Heart left ventricle (tissue), 16 donors: ENCODE data around the gene MALRD1. TPM values are rescaled to one million over a fixed set of nuclear protein-coding genes. Genes with fewer than 3 reads are reported as not detected.

ENCODE experiments used
- ATAC-seq, 4 donors: fragments of 200-7000 bp; cut with Tn5 transposase; one replicate each; pipeline ENCODE4 v1.9.1; 2020 to 2022; ENCODE audit warnings: moderate library complexity in 4 of 4, mild to moderate bottlenecking in 3 of 4, moderate number of reproducible peaks in 1 of 4
- DNase-seq, 5 donors: peaks; one replicate each; pipeline ENCODE4 v3.0.0-alpha.2; 2020
- H3K27ac ChIP-seq, 12 donors: fragments of 200-600 bp; sonication (generic) in 4 of 12; one replicate each; pipeline versions ENCODE4 v1.5.0 to v1.8.0; 2016 to 2022; ENCODE audit warnings: mild to moderate bottlenecking in 2 of 12
- H3K27me3 ChIP-seq, 9 donors: fragments of 200-600 bp; sonication (generic) in 2 of 9; one replicate each; pipeline versions ENCODE4 v1.5.1 to v1.8.0; 2016 to 2022; ENCODE audit warnings: mild to moderate bottlenecking in 3 of 9
- H3K36me3 ChIP-seq, 9 donors: fragments of 200-600 bp; sonication (generic) in 2 of 9; one replicate each; pipeline versions ENCODE4 v1.5.0 to v1.8.0; 2018 to 2022; ENCODE audit warnings: mild to moderate bottlenecking in 2 of 9
- H3K4me1 ChIP-seq, 12 donors: fragments of 200-600 bp; sonication (generic) in 4 of 12; one replicate each; pipeline versions ENCODE4 v1.5.0 to v1.8.0; 2016 to 2022; ENCODE audit warnings: mild to moderate bottlenecking in 3 of 12
- H3K4me3 ChIP-seq, 12 donors: fragments of 200-600 bp; sonication (generic) in 4 of 12; one replicate each; pipeline versions ENCODE4 v1.5.0 to v1.8.0; 2017 to 2022; ENCODE audit warnings: mild to moderate bottlenecking in 9 of 12, moderate library complexity in 4 of 12
- H3K9me3 ChIP-seq, 12 donors: fragments of 200-600 bp; sonication (generic) in 4 of 12; one replicate each; pipeline versions ENCODE4 v1.5.0 to v1.8.0; 2016 to 2022; ENCODE audit warnings: mild to moderate bottlenecking in 1 of 12
- POLR2A ChIP-seq, 2 donors: fragments of 450-650 bp; IDR thresholded peaks; one replicate each; pipeline ENCODE4 v1.6.1; 2017; ENCODE audit warnings: antibody characterized with exemption in 2 of 2, mild to moderate bottlenecking in 2 of 2, moderate library complexity in 2 of 2
- WGBS, 4 donors: extraction: QIAGEN DNeasy Blood & Tissue Kit in 2 of 4; methylation state at CpG; one replicate each; pipeline versions ENCODE4 v1.1.5 to v1.1.7; 2013 to 2018; 5-methylcytosine and 5-hydroxymethylcytosine counted together
- intact Hi-C, 10 donors: fragments of 100-400 bp; cut with DNase I; formaldehyde crosslinking; loops; one replicate each; pipeline versions ENCODE4 v1.11.1 to v1.14.2; 2022
- polyA plus RNA-seq, 2 donors: library from polyadenylated mRNA; stranded (reverse); fragments of 200-250 nt; gene quantifications; one replicate each; pipeline ENCODE4 v1.2.3, GENCODE V29; 2013
- total RNA-seq, 9 donors: library from RNA; depleted of rRNA in 2 of 9; stranded (reverse); fragments of >200 nt in 2 of 9; fragmentation: NEBNext Ultra II Directional in 3 of 9; extraction: Animal tissue kit (Norgen Biotek cat#: 25700) in 3 of 9; gene quantifications; one replicate each; pipeline versions ENCODE4 v1.1.0 to v1.2.4, GENCODE V29; 2016 to 2023
- TF ChIP-seq, protein P1 (sequence below), 12 donors: fragments of 200-600 bp; sonication (generic) in 4 of 12; IDR thresholded peaks; one replicate each; pipeline versions ENCODE4 v1.5.0 to v1.8.0; 2018 to 2022; ENCODE audit warnings: antibody characterized with exemption in 12 of 12, mild to moderate bottlenecking in 5 of 12
- donor health status: ischemic (EF 13 %, LVEDD 7.1; RV severe dilation, severe dysfunction).
- donor health status: healthy with polysubstance abuse.
- donor health status: DM: no; HTN: yes; CAD: no.
- donor health status: DM: no; HTN: no; CAD: no.
- donor health status: ischemic (EF 25% LVEDD 6.9; RV normal size, moderate dysfunction).
- donor health status: ischemic (EF 25% LVEDD 5.7; RV mildly dilated, moderate dysfunction).
- donor health status: healthy.
- donor health status: DM: yes; HTN: yes; CAD: no.
- donor health status: ischemic (EF 35%, LVEDD 5.7; RV mildly dilated, moderate dysfunction).
- donor health status: nonischemic (EF 11% LVEDD 7.7; RV severe dilation, severe dysfunction).
- donor health status: DM: yes; HTN: yes; CAD: no.
- donor health status: PGD.
- donor health status: ischemic (EF 29% LVEDD 5.4; RV normal size, mild dysfunction).
- donor health status: nonischemic (EF 23%, LVEDD 6.1; RV moderate dilation, normal function).

Gene MALRD1
- total and polyA plus RNA-seq, 11 donors = 0.12 to 1.1 (median 0.37) TPM; not detected in 1

GRCh38 chr10:19133992-19134391 is 85.4 kb downstream of the MALRD1 start:
- Histone ChIP-seq H3K36me3 (no peaks in the 10 kb centered on the region), H3K27ac (no peak overlapping the region), H3K9me3 (no peaks in the 10 kb centered on the region), H3K4me3 (no peak overlapping the region), H3K4me1 (no peaks in the 10 kb centered on the region), H3K27me3 (peaks cover 0 to 2% (median 0%) of the 10 kb centered on the region in 9 donors)
- DNase-seq = no peak
- intact Hi-C loops = no loop called here
- ATAC-seq = no peak
- 65 to 75% (median 70%) methylated on average over 4 of the region's 4 CpGs for WGBS, 4 donors
- no peak for TF ChIP-seq POLR2A (IDR thresholded peaks at IDR 0.05)
- TF ChIP-seq, protein P1, sequence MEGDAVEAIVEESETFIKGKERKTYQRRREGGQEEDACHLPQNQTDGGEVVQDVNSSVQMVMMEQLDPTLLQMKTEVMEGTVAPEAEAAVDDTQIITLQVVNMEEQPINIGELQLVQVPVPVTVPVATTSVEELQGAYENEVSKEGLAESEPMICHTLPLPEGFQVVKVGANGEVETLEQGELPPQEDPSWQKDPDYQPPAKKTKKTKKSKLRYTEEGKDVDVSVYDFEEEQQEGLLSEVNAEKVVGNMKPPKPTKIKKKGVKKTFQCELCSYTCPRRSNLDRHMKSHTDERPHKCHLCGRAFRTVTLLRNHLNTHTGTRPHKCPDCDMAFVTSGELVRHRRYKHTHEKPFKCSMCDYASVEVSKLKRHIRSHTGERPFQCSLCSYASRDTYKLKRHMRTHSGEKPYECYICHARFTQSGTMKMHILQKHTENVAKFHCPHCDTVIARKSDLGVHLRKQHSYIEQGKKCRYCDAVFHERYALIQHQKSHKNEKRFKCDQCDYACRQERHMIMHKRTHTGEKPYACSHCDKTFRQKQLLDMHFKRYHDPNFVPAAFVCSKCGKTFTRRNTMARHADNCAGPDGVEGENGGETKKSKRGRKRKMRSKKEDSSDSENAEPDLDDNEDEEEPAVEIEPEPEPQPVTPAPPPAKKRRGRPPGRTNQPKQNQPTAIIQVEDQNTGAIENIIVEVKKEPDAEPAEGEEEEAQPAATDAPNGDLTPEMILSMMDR (IDR thresholded peaks at IDR 0.05) = no peak

- intact Hi-C loops = no loop called here
- H3K4me1 ChIP-seq = no peaks in the 10 kb centered on the region
- ATAC-seq (no peak), DNase-seq (no peak)
- no peak overlapping the region for H3K27ac ChIP-seq
- 79 to 95% (median 92%) methylated on average over 4 of the region's 4 CpGs for WGBS, 4 donors
- H3K4me3 ChIP-seq = no peak overlapping the region
- no peaks in the 10 kb centered on the region for H3K27me3 ChIP-seq
- H3K36me3 ChIP-seq = no peaks in the 10 kb centered on the region
- H3K9me3 ChIP-seq = no peaks in the 10 kb centered on the region
- TF ChIP-seq, protein P1 (IDR thresholded peaks at IDR 0.05) = no peak
- no peak for TF ChIP-seq POLR2A (IDR thresholded peaks at IDR 0.05)
These were observed 94.4 kb downstream of the MALRD1 start for GRCh38 chr10:19142967-19143366.

DNA sequence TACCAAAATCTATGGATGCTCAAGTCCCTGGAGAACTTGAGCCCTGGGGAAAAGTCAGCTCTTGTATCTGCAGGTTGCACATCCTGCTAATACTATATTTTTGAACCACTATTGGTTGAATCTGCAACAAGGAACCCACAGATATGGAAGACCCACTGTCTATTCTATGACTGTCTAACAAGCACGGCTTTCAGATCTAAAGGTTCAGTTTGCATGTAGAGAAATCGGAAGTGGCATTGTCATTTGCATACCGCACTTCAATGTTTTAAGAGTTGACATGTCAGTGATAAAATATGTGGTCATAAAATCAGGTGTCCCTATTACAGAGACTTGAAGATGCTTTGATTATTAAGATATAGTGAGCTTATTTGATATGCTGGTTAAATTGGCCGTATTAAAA is 95.6 kb downstream of the MALRD1 start:
- H3K4me3 ChIP-seq = no peak overlapping the region
- DNase-seq = no peak
- no peak for ATAC-seq
- H3K27me3 ChIP-seq = no peaks in the 10 kb centered on the region
- H3K4me1 ChIP-seq = no peaks in the 10 kb centered on the region
- intact Hi-C loops = no loop called here
- TF ChIP-seq POLR2A (IDR thresholded peaks at IDR 0.05) = no peak
- TF ChIP-seq, protein P1 (IDR thresholded peaks at IDR 0.05) = no peak
- WGBS, 4 donors = 86 to 95% (median 91%) methylated on average over 4 of the region's 4 CpGs
- H3K27ac ChIP-seq = no peak overlapping the region
- no peaks in the 10 kb centered on the region for H3K9me3 ChIP-seq
- H3K36me3 ChIP-seq = no peaks in the 10 kb centered on the region

GRCh38 chr10:19154375-19154774 is 105.8 kb downstream of the MALRD1 start:
- Histone ChIP-seq H3K4me1 (no peaks in the 10 kb centered on the region), H3K27me3 (no peaks in the 10 kb centered on the region), H3K9me3 (no peaks in the 10 kb centered on the region), H3K36me3 (no peaks in the 10 kb centered on the region), H3K4me3 (no peak overlapping the region), H3K27ac (no peak overlapping the region)
- 78 to 94% (median 90%) methylated on average over 4 of the region's 4 CpGs for whole genome bisulfite sequencing, 4 donors
- DNase-seq (no peak), ATAC-seq (no peak)
- intact Hi-C loops = no loop called here
- TF ChIP-seq, protein P1 (IDR thresholded peaks at IDR 0.05) = no peak
- no peak for TF ChIP-seq POLR2A (IDR thresholded peaks at IDR 0.05)
